ENCODE data around the gene C22orf39.
A peak's percentile ranks its signal among the peaks of the same experiment; 100 is the strongest.

C22orf39 gene

DNA sequence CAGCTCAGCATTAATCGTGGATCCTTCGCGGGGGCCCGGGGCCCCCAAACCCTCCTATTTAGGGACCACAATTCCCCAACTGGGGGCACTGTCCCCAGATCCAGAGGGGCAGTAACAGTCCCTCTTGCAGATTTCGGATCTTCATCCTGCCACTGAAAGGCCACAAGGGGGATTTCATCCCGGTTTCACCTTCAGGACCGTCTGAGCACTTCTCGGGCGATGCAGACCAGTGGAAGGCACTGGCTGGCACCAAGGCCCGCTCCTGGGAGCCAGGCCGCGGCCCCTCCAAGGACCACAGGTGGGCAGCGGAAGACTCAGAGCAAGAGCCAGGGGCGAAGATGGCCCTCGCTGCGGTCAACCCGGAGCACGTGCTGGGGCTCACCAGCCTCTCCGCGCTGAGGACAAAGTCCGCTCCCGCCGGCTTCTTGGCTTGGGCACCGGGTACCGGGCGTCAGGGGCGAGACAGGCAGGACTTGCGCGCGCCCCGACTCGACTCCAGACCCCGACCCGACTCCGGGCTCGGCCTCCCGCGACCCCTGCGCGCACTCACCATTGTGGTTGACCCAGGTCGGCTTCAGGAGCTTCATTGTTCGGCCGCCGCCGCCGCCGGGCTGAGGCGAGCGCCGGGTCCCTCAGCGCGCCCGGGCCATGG, 16.5 kb downstream of the C22orf39 start:
- DNase-seq (ENCODE audit: low spot score), result no peak

DNA sequence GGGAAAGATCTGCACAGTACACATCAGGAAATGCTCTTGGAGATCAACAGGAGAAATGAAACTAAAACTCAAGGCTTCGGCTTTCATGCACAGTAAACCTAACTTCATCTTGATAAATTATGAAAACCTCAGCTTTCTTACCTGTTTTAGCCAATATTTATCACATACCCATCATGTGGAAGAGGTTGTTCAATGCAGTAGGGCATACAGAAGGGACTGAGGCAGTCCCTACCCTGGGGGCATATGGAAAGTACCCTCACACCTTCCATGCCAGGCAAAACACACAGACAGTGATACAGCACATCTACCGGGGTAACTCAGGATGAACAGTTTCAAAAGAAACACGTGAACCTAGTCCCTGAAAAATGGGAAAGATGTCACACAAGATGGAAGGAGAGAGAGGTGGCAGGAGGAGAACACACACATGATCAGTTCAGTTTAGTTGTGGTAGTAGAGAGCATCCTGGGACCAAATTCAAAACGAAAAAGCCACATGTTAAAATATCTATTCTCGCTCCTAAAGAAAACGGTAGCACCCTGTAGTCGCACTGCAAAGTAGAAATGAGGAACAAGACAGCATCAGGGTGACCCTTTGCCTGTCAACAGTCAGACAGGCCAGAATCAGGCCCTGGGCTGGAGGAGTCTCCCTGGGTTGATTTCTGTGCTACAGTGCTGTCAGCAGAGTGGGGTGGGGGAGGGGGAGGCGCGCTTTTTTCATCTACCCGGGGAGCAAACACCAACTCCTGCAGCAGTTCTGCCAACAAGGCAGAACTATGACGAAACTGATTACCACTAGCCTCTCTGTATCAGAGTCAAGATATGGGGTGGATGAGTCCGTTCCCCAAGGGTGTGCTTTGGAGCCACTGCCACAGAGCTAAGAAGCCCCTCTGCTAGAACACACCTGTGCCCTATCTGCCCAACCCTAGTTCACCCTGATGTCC, 17.3 kb downstream of the C22orf39 start:
- no peak for DNase-seq (ENCODE audit: low spot score)

DNA sequence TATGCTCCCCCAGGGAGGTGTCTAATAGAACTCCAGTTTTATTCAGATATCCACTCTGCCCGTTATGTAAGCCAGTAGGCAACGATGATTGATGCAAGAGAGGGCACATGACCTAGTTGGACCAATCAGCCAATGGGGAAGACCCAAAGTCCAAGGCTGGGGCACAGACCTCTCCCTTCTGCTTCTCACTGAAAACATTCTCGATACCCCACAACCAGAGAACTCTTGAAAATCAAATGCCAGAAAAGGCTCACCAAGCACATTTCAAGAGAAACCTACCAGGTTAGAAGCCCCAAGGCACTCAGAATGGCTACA, 23.4 kb downstream of the C22orf39 start:
- peak; percentile 19 for DNase-seq (ENCODE audit: low spot score)

DNA sequence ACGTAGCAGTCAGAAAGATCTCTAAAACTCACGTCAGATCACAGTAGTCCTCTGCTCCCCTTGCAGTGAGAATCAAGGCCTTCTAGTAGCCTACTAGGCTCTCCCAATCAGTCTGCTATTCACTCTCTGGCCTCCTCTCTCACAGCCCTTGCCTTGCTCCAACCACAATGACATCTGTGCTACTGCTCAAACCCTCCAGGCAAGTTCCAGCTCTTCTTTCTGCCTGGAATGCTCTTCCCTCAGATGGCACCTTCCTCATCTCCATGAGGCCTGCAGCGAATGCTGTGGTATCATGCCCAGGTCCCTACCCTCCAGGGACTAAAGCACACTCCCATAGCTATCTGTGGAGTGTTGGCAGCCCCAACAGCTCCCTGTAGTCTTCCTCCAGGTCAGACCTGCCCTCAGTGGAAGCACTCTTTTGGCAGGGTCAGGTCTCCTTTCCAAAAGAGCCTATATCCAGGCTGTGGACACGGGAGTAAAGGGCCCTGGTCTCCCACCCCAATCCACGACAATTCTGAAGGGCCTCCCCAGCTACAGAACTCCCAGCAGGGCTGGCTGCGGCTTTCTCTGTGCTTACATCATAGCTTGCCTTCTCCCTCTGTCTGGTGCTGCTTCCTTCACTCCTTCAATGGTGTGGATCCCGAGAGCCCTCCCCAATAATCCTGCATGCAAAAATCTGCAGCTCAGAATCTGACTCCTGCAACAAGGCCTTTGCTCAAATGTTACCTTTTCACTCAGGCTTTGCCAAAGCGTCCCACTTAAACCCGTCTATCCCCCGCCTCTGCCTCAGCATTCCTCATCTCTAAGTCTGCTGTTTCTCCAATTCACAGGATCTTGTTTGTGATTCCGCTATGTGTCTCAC, 24.8 kb downstream of the C22orf39 start:
- no peak for DNase-seq (ENCODE audit: low spot score)

DNA sequence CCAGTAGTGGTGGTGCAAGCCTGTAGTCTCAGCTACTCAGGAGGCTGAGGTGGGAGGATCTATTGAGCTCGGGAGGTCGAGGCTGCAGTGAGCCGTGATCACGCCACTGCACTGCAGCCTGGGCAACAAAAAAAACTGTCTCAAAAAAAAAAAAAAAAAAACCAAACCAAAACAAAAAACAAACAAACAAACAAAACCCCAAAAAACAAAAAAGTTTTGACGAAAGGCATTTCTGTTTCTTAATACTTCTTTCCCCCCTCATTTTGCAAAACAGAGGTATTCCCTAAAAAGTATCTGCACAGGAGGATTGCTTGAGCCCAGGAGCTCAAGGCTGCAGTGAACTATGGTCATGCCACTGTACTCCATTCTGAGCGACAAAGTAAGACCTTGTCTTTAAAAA, 27.2 kb downstream of the C22orf39 start:
- no peak for DNase-seq (ENCODE audit: low spot score)

DNA sequence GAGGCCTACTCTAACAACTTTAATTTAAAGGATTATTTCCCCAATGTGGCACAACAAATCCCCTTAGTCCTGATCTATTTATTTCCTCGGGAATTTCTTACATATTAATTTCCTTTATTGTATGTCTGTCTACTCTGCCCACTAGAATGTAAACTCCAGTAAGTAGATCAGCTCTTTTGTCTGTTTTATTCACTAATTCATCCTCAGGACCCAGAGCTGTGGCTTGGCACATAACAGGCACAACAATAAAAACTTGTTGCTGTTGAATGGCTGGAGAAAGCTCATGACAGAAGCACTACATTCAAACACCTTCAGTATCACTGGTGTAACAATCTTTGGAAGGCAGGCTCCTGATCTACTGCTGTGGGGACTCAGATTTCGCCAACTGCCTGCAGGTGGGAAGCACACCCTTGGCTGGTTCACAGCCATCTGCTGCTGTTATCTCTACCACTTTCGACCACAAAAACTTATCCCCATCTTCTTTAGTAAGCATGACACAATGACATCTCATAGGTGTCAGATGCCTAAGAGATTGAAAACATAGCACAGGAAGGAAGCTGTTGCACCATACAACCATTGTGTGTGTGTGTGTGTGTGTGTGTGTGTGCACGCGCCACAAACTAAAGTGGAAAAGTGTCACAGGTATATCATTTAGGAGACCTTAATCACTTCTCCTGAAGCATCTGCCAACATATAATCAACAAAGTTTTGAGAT, 27.9 kb downstream of the C22orf39 start:
- peak; percentile 45 for DNase-seq (ENCODE audit: low spot score)

DNA sequence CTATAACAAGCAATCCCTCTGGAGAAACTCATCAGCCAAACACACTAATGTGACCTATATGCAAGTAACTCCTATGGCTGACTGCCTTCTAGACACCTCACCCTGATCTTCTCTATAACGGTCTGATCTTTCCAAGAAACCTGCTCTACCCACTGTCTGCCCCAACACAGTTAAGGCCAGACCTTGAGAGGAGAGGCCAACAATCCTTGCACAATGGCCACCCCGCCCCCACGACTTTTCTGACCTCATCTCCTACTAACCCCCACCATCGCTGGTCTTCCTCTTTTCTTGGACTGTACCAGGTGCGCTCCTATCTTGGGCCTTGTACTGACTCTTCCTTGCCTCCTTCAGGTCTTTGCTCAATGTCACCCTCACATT, 28.4 kb downstream of the C22orf39 start:
- no peak for DNase-seq (ENCODE audit: low spot score)

DNA sequence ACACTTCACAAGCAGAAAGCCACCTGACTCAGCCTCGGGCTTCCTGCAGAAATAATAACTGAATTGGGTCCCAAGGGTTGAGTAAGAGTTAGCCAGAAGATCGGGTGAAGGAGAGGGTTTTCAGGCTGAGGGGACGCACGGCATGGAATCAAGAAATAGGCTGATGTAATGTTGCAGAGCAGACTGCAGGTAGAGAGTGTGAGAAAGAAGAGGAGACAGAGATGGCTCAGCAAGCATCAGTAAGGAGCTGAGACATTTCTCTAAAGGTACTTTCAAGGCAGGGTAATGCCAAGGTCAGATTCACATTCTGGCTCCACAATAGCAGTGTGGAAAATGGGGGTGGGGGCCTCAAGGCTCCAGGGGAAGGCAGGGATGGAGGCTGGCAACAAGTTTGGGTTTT, 34.6 kb downstream of the C22orf39 start:
- no peak for DNase-seq (ENCODE audit: low spot score)

DNA sequence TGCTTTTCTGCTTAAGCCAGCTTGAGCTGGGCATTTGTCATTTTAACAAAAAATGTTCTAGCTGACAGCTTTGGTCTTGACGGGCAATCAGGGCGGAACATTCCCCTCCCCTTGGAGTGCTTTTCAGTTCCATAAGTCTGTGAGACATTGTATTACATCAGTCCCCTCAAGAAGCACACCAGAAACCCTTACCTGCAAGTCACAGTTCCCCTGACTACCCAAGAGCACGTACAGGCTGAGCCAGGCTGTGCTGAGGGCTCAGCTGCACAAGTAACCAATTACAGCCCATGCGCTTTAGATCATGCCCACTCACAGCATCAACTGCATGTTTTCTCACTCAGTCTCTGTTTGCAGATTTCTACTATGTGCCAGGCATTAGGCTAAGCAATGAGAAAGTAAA, 35.0 kb downstream of the C22orf39 start:
- no peak for DNase-seq (ENCODE audit: low spot score)

DNA sequence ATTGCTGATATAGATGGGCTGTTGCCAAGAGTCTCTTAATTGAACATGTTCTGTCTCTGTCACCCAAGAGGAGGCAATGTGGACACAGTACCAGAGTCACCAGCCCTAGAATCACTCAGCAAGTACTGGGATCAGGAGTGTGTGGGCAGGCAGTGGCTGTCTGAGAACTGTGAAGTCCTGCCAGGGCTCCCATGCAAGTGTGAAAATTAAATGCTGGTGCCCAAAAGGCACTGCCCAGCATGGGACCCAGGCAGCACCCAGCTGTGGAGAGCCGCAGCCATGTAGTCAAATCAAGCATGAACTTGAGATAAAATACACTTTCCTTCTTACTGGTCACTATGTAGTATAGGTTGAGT, 35.8 kb downstream of the C22orf39 start:
- DNase-seq (ENCODE audit: low spot score), result no peak

DNA sequence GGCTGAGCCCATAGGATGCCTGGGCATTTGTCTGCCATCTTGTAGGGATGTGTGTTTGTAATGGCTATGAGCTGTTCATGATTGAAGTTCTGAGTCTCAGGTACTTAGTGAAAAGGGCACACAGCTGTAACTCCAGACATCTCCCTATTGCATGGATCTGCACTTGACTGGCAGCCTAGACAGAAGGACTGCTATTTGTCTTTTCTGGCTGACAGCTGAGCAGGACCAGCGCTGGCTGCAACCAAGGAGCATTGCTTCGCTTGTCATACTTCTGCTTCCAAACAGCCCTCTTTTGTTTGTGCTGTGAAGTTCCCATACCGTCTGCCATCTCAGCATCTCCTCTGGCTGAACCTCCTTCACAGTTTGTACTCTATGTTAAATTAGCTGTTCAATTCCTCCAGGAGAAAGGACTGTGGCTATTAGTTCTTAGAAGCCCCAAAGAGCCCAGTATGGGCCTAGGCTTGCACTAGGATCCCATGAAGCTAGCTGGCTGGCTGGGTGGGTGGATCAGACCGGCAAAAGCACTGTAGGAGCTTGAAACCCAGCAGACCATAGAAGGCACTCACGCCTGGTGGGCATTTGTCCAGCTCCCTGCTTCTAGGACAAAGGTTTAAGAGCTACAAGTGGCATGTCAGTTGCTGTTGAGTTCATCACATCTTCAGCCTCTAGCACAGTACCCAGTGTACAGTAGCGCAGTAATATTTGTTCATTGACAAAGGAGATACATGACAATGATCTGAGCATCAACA, 36.4 kb downstream of the C22orf39 start:
- no peak for DNase-seq (ENCODE audit: low spot score)

DNA sequence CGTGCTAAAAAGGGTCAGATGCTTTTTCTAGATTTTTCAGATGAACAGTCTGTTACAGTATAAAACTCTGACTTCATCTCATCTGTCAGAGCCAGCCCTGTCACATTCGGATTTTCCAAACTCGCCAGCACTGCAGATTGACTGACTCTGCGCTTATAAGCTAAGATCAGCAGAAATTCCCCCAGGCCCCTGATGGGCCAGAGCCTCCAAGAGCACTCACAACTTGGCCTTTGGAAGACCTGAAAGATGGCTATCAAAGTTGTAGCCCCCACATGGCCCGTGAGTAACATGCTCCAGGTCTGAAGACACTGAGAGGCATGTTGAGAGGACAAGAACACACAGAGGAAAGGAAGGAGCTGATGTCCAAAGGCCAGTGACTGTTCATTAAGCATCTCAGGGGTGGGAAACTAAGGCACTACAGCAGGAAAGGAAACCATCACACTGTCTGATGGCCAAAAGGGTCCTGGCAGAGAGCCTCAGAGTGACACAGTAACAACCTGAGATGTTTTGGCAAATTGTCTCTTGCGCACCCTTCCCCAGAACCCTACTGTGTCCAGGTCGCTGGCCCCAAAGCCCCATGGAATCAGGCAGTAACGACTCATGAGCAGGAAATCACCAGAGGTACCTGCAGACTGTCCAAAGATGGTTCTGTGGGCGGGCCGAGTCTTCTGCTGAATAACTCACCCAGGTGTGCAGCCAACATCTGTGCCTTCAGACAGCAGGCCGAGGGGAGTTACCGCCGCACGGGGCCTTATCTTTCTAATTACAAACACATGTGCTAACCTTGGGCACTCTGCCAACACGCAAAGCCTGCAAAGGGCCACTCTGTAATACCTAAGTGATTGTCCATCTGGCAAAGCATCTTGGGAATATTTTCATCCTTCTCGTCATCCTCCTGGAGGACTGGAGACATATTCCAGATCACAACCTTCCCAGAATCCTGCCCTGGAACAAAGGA, 39.6 kb downstream of the C22orf39 start:
- no peak for DNase-seq (ENCODE audit: low spot score)

DNA sequence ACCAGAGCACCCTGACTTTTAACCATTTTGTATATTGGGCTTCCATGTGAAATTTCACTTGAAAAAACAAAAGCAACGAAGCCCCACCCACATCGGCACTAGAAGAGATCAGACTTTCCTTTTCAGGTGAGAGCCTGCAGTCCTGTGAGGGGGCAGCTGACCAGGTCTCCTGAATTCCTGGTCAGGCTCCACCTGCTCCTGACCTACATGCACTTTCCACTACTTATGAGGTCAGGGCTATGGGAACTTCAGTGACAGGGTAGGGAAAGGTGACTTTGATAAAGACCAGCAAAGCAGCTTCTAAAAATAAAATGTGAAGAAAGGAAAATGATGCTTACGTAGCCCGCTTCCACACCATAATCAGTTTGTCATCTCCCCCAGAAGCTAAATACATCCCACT, 40.7 kb downstream of the C22orf39 start:
- no peak for DNase-seq (ENCODE audit: low spot score)

DNA sequence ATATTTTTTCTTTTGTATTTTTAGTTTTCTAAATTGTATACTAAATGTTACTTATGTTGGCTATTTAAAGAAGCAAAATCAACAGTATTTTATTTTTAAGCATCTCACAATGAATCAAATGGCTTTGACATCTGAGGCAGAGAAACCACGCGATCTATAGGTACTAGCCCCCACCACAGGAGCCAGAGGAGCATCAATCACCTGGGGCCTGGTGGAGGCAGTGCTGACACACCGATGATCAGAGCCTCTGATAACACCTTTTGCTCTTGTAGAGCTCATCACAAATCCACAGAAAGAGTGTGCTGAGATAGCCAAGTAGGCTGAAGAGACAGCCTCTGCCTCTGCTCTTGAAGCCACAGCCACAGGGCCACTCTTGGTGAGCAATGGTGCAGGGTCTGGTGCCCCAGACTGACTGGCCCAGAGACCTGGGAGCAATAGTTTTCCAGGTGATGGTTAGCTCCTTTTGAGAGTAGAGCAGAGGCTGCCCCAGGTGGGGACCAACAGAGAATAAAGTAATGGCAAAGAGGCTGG, 41.2 kb downstream of the C22orf39 start:
- DNase-seq (ENCODE audit: low spot score), result no peak

DNA sequence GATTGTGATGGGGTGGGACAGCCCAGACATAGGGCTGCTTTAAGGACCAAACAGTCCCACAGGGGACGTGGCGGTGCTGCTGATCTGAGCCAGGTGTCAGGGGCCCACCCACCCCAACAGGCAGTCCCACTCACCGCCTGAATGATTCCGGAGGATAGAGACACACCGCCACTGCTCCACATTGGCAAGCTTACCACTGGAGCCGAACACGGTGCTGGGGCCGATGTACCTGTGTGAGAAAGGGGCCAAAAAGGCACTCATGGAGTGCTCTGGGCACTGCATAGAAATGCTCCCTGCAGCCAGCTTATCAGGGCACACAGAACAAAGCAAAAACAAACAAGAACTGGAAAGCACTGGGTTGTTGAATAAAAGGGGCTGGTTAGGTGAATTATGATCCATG, 41.9 kb downstream of the C22orf39 start:
- no peak for DNase-seq (ENCODE audit: low spot score)

DNA sequence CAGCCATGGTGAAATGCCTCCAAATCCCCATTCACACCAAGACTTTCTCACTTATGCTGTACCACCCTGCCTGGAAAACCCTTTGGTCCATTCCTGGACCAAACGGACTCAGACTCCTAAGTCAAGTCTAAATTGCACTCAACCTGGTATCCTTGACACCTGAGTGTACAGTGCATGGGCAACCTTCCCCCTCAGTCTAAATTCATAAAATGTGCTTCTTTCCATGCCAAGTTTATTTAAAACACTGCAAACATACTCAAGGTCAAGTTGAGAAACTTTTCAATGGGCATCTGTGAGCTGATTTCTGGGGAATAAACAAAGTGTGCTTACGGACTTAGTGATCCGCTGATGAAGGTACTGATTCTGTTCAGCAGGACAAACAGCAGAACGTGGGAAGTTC, 42.4 kb downstream of the C22orf39 start:
- no peak for DNase-seq (ENCODE audit: low spot score)

DNA sequence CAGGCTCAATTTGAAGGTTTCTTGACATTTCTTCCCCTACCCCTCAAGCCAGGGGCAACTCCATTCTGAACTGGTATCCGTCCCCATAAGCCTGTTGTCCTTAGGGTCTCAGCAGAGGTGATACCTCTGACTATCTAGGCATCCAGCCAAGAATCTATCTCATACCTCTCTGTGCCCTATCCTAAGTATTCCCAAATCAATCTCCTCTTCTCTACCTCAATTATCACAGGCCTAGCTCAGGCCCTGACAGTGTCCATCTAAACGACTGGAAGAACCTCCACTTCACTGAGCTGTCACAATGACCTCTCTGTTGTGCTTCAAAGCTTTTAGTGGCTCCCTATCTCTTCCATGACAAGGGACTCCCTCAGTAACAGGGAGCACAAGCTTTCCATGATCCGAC, 42.8 kb downstream of the C22orf39 start:
- no peak for DNase-seq (ENCODE audit: low spot score)

DNA sequence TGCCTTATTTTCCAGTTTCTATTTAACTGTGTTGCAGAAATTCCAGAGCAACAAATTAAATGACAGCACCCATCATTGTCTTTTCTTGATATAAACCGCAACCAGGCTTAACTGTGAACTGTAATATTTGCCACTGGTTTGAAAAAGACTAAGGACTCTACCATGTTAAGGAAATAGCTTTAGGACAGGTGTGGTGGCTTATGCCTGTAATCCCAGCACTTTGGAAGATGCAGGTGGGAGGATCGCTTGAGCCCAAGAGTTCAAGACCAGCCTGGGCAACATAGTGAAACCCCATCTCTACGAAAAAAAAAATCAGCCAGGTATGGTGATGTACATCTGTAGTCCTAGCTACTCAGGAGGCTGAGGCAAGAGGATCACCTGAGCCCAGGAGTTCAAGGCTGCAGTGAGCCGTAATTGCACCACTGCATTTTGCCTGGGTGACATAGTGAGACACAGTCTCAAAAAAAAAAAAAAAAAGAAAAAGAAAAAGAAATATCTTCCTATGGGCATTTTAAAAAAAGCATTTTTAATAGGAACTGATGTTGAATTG, 44.8 kb downstream of the C22orf39 start:
- DNase-seq (ENCODE audit: low spot score), result no peak

DNA sequence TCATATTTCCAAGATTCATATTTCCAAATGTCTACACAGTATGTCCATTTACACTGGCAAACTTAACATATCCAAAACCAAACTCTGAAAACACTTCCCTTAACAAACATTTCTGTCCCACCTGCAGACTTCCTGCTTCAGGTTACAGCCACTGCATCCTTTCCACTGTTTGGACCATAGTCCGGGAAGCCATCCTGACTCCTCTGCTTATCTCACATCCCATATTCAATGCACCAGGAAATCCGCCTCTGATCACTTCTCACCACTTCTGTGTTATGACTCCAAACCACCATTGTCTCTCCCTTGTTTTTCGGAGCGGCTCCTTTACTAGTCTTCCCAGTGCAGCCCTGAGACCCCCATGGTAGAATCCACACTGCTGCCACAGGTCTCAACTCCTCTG, 46.0 kb downstream of the C22orf39 start:
- no peak for DNase-seq (ENCODE audit: low spot score)

DNA sequence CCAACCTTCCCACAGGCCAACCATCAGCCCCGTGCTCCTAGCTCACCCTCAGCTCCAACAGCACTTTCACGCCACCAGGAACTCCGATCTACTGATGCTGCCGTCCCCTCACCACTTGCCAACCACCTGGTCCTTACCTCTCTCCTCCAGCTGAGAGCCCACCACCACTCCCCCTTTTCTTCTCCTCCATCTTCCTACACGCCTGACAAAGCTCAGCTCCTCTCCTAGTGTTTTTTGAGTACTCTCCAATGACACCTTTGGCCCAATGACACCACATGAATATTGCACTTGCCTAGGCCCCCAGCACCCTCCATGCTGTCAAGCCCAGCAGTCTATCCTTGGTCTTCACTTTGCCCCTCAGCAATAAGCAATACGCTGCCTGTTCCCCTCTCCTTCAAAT, 46.6 kb downstream of the C22orf39 start:
- DNase-seq (ENCODE audit: low spot score), result no peak

Measured in cerebellar cortex (tissue), 1 donor.